ENCODE measurements around the gene NDUFS7. TPM values are rescaled to one million over a fixed set of nuclear protein-coding genes. Genes with fewer than 3 reads are reported as not detected.

Gene NDUFS7
- total RNA-seq, 1 donor = 46.0 TPM

DNA sequence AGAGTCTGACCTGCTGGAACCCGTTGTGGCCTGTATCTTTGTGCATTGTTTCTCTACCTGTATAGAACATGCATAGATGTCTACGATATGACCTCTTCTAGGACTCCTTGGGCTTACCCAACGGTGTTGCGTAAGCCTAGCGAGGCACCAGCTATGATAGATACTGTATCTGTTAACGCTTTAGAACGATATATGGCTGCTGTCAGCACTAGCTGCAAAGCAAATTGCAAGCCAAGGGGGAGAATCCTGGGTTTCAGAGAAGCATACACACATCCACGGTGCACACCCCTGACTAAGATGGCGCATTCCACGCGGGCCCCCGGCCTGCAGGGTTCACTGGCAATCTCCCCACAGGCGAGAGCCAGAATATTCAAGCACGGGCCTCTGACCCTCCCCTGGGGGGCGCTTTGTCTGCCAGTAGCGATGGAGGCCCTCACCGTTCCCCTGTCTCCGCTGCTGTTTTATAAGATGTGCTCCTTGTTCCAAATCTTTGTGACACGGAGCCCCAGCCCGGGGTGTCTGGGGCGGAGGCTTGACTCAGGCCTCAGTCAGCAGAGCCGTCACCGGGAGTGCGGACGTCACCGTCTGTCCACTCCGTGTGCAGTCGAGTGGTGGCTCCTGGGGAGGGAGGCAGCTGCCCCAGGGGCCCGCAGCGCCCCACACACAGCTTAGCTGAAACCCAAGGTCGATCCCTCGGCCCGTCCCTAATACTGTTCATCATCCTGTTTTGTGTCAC is 41.6 kb downstream of the NDUFS7 start:
- peaks cover 81% of the 10 kb centered on the region for H3K36me3 ChIP-seq (ENCODE audit: insufficient read depth, low read length)
- DNase-seq (ENCODE audit: insufficient read length, low spot score, missing footprints) = peak; percentile 86
- H3K4me3 ChIP-seq (ENCODE audit: insufficient read depth, low read length) = no peak overlapping the region
- no peak overlapping the region for H2AFZ ChIP-seq (ENCODE audit: low read length)
- TF ChIP-seq, protein P1, sequence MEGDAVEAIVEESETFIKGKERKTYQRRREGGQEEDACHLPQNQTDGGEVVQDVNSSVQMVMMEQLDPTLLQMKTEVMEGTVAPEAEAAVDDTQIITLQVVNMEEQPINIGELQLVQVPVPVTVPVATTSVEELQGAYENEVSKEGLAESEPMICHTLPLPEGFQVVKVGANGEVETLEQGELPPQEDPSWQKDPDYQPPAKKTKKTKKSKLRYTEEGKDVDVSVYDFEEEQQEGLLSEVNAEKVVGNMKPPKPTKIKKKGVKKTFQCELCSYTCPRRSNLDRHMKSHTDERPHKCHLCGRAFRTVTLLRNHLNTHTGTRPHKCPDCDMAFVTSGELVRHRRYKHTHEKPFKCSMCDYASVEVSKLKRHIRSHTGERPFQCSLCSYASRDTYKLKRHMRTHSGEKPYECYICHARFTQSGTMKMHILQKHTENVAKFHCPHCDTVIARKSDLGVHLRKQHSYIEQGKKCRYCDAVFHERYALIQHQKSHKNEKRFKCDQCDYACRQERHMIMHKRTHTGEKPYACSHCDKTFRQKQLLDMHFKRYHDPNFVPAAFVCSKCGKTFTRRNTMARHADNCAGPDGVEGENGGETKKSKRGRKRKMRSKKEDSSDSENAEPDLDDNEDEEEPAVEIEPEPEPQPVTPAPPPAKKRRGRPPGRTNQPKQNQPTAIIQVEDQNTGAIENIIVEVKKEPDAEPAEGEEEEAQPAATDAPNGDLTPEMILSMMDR (IDR thresholded peaks at IDR 0.05; ENCODE audit: extremely low read depth, low read depth, low read length) = no peak
- H3K4me2 ChIP-seq (ENCODE audit: insufficient read depth, low read length) = no peak overlapping the region
- H3K79me2 ChIP-seq (ENCODE audit: insufficient read depth, low read length) = peaks cover 79% of the 10 kb centered on the region
- H4K20me1 ChIP-seq (ENCODE audit: insufficient read depth, low read length) = peaks cover 40% of the 10 kb centered on the region
- H3K27me3 ChIP-seq (ENCODE audit: insufficient read depth, low read length) = no peaks in the 10 kb centered on the region
- no peak overlapping the region for H3K27ac ChIP-seq (ENCODE audit: low read depth, low read length)
- no peaks in the 10 kb centered on the region for H3K9me3 ChIP-seq (ENCODE audit: low read depth, low read length)
- no peaks in the 10 kb centered on the region for H3K4me1 ChIP-seq (ENCODE audit: insufficient read depth, low read length)

DNA sequence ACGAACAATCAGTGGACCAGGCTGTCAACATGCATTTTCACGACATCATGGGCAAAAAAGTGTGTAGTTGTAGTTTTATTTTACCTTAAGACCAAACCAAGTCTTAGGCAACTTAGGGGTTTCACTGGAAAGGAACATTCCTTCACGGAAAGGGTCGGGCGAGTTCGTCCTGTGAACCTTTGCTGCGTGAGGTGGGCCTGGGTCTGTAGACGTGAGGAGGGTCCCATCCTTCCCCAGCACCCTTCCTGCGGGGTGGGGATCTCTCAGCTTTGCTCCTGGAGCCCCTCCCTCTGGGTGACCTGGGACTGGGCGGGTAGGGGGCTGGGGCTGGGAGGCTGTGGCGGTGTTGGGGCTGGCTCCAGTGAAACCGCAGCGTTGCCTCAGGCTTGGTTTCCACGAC is 42.2 kb downstream of the NDUFS7 start:
- TF ChIP-seq, protein P1 (IDR thresholded peaks at IDR 0.05; ENCODE audit: extremely low read depth, low read depth, low read length) = no peak
- peaks cover 75% of the 10 kb centered on the region for H3K79me2 ChIP-seq (ENCODE audit: insufficient read depth, low read length)
- H2AFZ ChIP-seq (ENCODE audit: low read length) = no peak overlapping the region
- H3K27ac ChIP-seq (ENCODE audit: low read depth, low read length) = no peak overlapping the region
- no peak overlapping the region for H3K4me3 ChIP-seq (ENCODE audit: insufficient read depth, low read length)
- H4K20me1 ChIP-seq (ENCODE audit: insufficient read depth, low read length) = peaks cover 35% of the 10 kb centered on the region
- no peaks in the 10 kb centered on the region for H3K4me1 ChIP-seq (ENCODE audit: insufficient read depth, low read length)
- peaks cover 75% of the 10 kb centered on the region for H3K36me3 ChIP-seq (ENCODE audit: insufficient read depth, low read length)
- no peaks in the 10 kb centered on the region for H3K27me3 ChIP-seq (ENCODE audit: insufficient read depth, low read length)
- no peaks in the 10 kb centered on the region for H3K9me3 ChIP-seq (ENCODE audit: low read depth, low read length)
- no peak for DNase-seq (ENCODE audit: insufficient read length, low spot score, missing footprints)
- H3K4me2 ChIP-seq (ENCODE audit: insufficient read depth, low read length) = no peak overlapping the region

DNA sequence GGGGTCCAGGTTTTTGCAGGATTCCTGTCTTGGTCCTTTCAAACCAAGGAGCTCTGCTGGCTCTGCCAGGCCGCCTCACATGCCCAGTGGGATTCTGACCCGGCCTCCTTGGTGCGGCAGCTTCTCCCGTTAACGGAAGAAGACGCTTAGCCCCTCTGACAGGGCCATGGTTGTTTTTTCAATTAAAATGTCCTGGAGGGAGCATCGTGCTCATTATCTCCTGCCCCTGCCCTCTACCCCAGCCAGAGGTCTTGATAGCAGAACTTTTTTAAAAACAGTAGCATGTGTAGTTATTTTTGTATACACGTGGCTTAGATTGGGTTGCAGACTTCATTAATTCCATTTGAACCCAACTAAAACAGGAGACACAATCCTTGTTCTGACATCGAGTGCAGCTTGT is 43.0 kb downstream of the NDUFS7 start:
- peaks cover 68% of the 10 kb centered on the region for H3K36me3 ChIP-seq (ENCODE audit: insufficient read depth, low read length)
- no peaks in the 10 kb centered on the region for H3K9me3 ChIP-seq (ENCODE audit: low read depth, low read length)
- H3K4me3 ChIP-seq (ENCODE audit: insufficient read depth, low read length) = no peak overlapping the region
- H3K4me2 ChIP-seq (ENCODE audit: insufficient read depth, low read length) = no peak overlapping the region
- peaks cover 69% of the 10 kb centered on the region for H3K79me2 ChIP-seq (ENCODE audit: insufficient read depth, low read length)
- H4K20me1 ChIP-seq (ENCODE audit: insufficient read depth, low read length) = peaks cover 36% of the 10 kb centered on the region
- H2AFZ ChIP-seq (ENCODE audit: low read length) = no peak overlapping the region
- DNase-seq (ENCODE audit: insufficient read length, low spot score, missing footprints) = no peak
- no peak overlapping the region for H3K27ac ChIP-seq (ENCODE audit: low read depth, low read length)
- TF ChIP-seq, protein P1 (IDR thresholded peaks at IDR 0.05; ENCODE audit: extremely low read depth, low read depth, low read length) = no peak
- no peaks in the 10 kb centered on the region for H3K27me3 ChIP-seq (ENCODE audit: insufficient read depth, low read length)
- no peaks in the 10 kb centered on the region for H3K4me1 ChIP-seq (ENCODE audit: insufficient read depth, low read length)

DNA sequence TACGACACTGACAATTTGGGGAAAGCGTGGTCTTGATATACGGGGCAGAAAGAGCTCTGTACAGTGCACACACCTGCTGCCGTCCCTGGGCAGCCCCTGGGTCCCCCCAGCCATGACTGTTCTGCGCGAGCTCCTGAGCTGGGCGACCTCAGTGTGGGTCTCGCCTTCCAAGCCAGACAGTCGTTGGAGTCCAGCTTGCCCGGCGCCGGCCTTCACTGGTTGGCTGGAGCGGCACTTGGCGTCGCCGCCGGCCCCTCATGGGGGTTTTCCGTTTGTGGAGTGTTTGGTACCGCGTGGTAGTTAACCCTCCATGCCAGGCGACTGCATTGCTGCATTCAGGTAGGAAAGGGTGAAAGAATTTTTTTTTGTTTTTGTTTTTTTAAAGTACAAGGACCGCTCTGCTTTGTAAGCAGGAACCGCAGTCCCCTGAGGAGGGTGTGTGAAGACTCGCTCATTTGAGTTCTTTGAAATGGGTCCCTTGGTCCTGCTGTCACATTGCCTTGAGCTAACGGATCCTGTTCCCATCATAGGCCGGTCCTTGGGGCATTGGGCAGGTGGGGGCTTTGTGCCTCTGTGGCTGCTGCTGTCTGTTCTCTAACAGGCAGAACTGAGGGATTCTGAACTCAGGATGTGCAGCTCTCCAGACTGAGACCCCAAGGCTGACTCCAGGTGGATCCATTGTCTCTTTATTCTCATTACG is 43.7 kb downstream of the NDUFS7 start:
- H3K27ac ChIP-seq (ENCODE audit: low read depth, low read length) = no peak overlapping the region
- H3K4me2 ChIP-seq (ENCODE audit: insufficient read depth, low read length) = no peak overlapping the region
- H4K20me1 ChIP-seq (ENCODE audit: insufficient read depth, low read length) = peaks cover 36% of the 10 kb centered on the region
- H2AFZ ChIP-seq (ENCODE audit: low read length) = no peak overlapping the region
- DNase-seq (ENCODE audit: insufficient read length, low spot score, missing footprints) = no peak
- TF ChIP-seq, protein P1 (IDR thresholded peaks at IDR 0.05; ENCODE audit: extremely low read depth, low read depth, low read length) = no peak
- H3K27me3 ChIP-seq (ENCODE audit: insufficient read depth, low read length) = no peaks in the 10 kb centered on the region
- peaks cover 71% of the 10 kb centered on the region for H3K36me3 ChIP-seq (ENCODE audit: insufficient read depth, low read length)
- H3K4me1 ChIP-seq (ENCODE audit: insufficient read depth, low read length) = no peaks in the 10 kb centered on the region
- no peaks in the 10 kb centered on the region for H3K9me3 ChIP-seq (ENCODE audit: low read depth, low read length)
- H3K4me3 ChIP-seq (ENCODE audit: insufficient read depth, low read length) = no peak overlapping the region
- H3K79me2 ChIP-seq (ENCODE audit: insufficient read depth, low read length) = peaks cover 66% of the 10 kb centered on the region

Data from osteoblast (primary cell).